ENCODE data around the gene LGALS3.

GRCh38 chr14:55130196-55130550 is 1.1 kb downstream of the LGALS3 start:
- no peak for TF ChIP-seq CTCF (IDR thresholded peaks at IDR 0.05)
- no peak for TF ChIP-seq ZFX (IDR thresholded peaks at IDR 0.05; ENCODE audit: borderline replicate concordance)
